ENCODE measurements around the gene PCSK2.

PCSK2 gene

GRCh38 chr20:17394411-17394810 is 167.6 kb downstream of the PCSK2 start:
- Histone ChIP-seq H3K4me3 (ENCODE audit: low read depth, low read length) (no peak overlapping the region), H3K27me3 (ENCODE audit: control insufficient read depth, insufficient read depth, low read length) (no peaks in the 10 kb centered on the region), H3K9me3 (ENCODE audit: control insufficient read depth, insufficient read depth, low read depth, low read length) (no peaks in the 10 kb centered on the region), H3K4me1 (ENCODE audit: control insufficient read depth, insufficient read depth, low read length) (no peaks in the 10 kb centered on the region), H3K27ac (ENCODE audit: low read depth, low read length) (no peak overlapping the region), H3K36me3 (ENCODE audit: control insufficient read depth, insufficient read depth, low read length) (no peaks in the 10 kb centered on the region), H3K9ac (ENCODE audit: low read length) (no peak overlapping the region)

- H3K27me3 ChIP-seq (ENCODE audit: control insufficient read depth, insufficient read depth, low read length) = no peaks in the 10 kb centered on the region
- no peak overlapping the region for H3K4me3 ChIP-seq (ENCODE audit: low read depth, low read length)
- no peak overlapping the region for H3K9ac ChIP-seq (ENCODE audit: low read length)
- no peaks in the 10 kb centered on the region for H3K9me3 ChIP-seq (ENCODE audit: control insufficient read depth, insufficient read depth, low read depth, low read length)
- H3K36me3 ChIP-seq (ENCODE audit: control insufficient read depth, insufficient read depth, low read length) = no peaks in the 10 kb centered on the region
- no peaks in the 10 kb centered on the region for H3K4me1 ChIP-seq (ENCODE audit: control insufficient read depth, insufficient read depth, low read length)
- no peak overlapping the region for H3K27ac ChIP-seq (ENCODE audit: low read depth, low read length)
These were observed 168.9 kb downstream of the PCSK2 start for GRCh38 chr20:17395729-17396128.

DNA sequence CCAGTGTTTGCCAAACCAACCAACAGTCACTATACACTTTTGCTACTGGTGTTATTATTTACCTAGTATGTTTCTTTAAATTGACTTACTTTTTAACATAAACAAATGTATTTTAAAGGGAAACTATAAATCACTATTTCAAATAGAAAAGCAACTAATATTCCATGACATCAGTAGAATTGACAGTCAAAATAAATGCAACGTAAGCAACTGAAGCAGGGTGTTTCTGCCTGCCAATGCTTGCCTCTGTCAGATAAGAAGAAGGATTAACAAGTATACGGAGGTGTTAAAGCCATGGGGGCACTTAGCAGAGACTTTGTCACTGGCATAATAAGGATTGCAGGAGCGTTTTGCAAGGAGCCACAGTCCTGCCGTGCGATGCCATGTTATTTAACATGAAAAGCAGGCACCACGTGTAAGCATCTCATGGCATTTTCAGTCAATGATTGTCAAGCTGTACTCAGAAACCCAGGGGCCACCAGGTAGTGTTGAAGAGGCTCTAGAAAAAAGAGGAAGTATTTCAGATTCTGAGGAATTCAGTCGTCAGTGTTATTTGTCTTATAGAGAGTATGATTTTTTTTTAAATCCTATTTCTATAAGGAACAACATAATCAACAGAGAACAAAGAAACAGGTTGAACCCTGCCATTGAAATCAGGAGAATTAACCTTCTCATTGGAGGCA is 172.6 kb downstream of the PCSK2 start:
- Histone ChIP-seq H3K4me3 (ENCODE audit: low read depth, low read length) (no peak overlapping the region), H3K36me3 (ENCODE audit: control insufficient read depth, insufficient read depth, low read length) (no peaks in the 10 kb centered on the region), H3K27ac (ENCODE audit: low read depth, low read length) (no peak overlapping the region), H3K27me3 (ENCODE audit: control insufficient read depth, insufficient read depth, low read length) (no peaks in the 10 kb centered on the region), H3K9ac (ENCODE audit: low read length) (no peak overlapping the region), H3K4me1 (ENCODE audit: control insufficient read depth, insufficient read depth, low read length) (no peaks in the 10 kb centered on the region), H3K9me3 (ENCODE audit: control insufficient read depth, insufficient read depth, low read depth, low read length) (no peaks in the 10 kb centered on the region)

DNA sequence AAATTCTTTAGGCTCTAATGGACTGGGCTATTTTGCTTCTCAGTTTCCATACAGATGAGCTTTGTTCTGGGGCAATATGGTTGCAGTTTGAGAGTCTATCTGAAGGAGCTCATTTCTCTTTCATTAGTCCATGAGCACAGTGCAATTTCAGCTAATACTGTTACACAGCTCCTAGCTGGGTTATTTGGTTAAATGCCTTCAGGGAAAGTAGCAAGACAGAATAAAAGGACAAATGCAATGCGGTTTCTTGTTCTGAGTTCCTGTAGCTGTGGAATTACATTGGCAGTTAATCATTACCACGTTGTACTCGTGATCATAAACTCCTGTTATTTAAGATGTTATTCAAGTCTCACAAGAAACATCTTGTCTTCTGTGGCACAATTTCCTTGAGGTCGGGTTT is 176.6 kb downstream of the PCSK2 start:
- H3K4me3 ChIP-seq (ENCODE audit: low read depth, low read length) = no peak overlapping the region
- H3K4me1 ChIP-seq (ENCODE audit: control insufficient read depth, insufficient read depth, low read length) = no peaks in the 10 kb centered on the region
- no peak overlapping the region for H3K27ac ChIP-seq (ENCODE audit: low read depth, low read length)
- H3K9ac ChIP-seq (ENCODE audit: low read length) = no peak overlapping the region
- H3K36me3 ChIP-seq (ENCODE audit: control insufficient read depth, insufficient read depth, low read length) = no peaks in the 10 kb centered on the region
- H3K9me3 ChIP-seq (ENCODE audit: control insufficient read depth, insufficient read depth, low read depth, low read length) = no peaks in the 10 kb centered on the region
- no peaks in the 10 kb centered on the region for H3K27me3 ChIP-seq (ENCODE audit: control insufficient read depth, insufficient read depth, low read length)

GRCh38 chr20:17406051-17406590 is 179.3 kb downstream of the PCSK2 start:
- no peak overlapping the region for H3K27ac ChIP-seq (ENCODE audit: low read depth, low read length)
- no peaks in the 10 kb centered on the region for H3K4me1 ChIP-seq (ENCODE audit: control insufficient read depth, insufficient read depth, low read length)
- no peak overlapping the region for H3K4me3 ChIP-seq (ENCODE audit: low read depth, low read length)
- H3K9me3 ChIP-seq (ENCODE audit: control insufficient read depth, insufficient read depth, low read depth, low read length) = no peaks in the 10 kb centered on the region
- no peaks in the 10 kb centered on the region for H3K36me3 ChIP-seq (ENCODE audit: control insufficient read depth, insufficient read depth, low read length)
- H3K27me3 ChIP-seq (ENCODE audit: control insufficient read depth, insufficient read depth, low read length) = no peaks in the 10 kb centered on the region
- no peak overlapping the region for H3K9ac ChIP-seq (ENCODE audit: low read length)

DNA sequence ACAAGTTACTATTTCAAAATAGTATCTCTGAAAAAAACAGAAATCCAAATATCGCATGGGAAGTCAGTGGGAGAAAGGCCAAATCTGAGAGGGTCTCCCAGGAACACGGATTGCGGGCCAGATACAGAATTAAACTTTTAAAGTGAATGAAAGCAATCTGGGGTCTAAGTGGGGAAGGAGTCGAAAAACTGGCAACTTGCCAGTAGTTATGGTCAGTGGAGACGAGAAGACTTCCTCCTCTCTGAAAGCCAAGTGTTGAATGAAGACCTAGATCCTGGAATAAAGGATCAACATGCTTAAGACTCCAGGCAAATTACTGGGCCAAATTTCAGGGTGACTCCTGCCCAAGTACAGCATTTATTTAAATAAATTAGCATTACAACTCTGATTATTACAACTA is 180.7 kb downstream of the PCSK2 start:
- Histone ChIP-seq H3K27me3 (ENCODE audit: control insufficient read depth, insufficient read depth, low read length) (no peaks in the 10 kb centered on the region), H3K9ac (ENCODE audit: low read length) (no peak overlapping the region), H3K36me3 (ENCODE audit: control insufficient read depth, insufficient read depth, low read length) (no peaks in the 10 kb centered on the region), H3K9me3 (ENCODE audit: control insufficient read depth, insufficient read depth, low read depth, low read length) (no peaks in the 10 kb centered on the region), H3K4me3 (ENCODE audit: low read depth, low read length) (no peak overlapping the region), H3K4me1 (ENCODE audit: control insufficient read depth, insufficient read depth, low read length) (no peaks in the 10 kb centered on the region), H3K27ac (ENCODE audit: low read depth, low read length) (no peak overlapping the region)

- H3K27me3 ChIP-seq (ENCODE audit: control insufficient read depth, insufficient read depth, low read length) = no peaks in the 10 kb centered on the region
- no peak overlapping the region for H3K9ac ChIP-seq (ENCODE audit: low read length)
- no peak overlapping the region for H3K4me3 ChIP-seq (ENCODE audit: low read depth, low read length)
- no peaks in the 10 kb centered on the region for H3K9me3 ChIP-seq (ENCODE audit: control insufficient read depth, insufficient read depth, low read depth, low read length)
- no peak overlapping the region for H3K27ac ChIP-seq (ENCODE audit: low read depth, low read length)
- no peaks in the 10 kb centered on the region for H3K36me3 ChIP-seq (ENCODE audit: control insufficient read depth, insufficient read depth, low read length)
- no peaks in the 10 kb centered on the region for H3K4me1 ChIP-seq (ENCODE audit: control insufficient read depth, insufficient read depth, low read length)
These were observed 190.4 kb downstream of the PCSK2 start for GRCh38 chr20:17417225-17417624.

GRCh38 chr20:17418737-17419136 is 191.9 kb downstream of the PCSK2 start:
- H3K4me1 ChIP-seq (ENCODE audit: control insufficient read depth, insufficient read depth, low read length) = no peaks in the 10 kb centered on the region
- no peaks in the 10 kb centered on the region for H3K27me3 ChIP-seq (ENCODE audit: control insufficient read depth, insufficient read depth, low read length)
- no peaks in the 10 kb centered on the region for H3K36me3 ChIP-seq (ENCODE audit: control insufficient read depth, insufficient read depth, low read length)
- H3K9me3 ChIP-seq (ENCODE audit: control insufficient read depth, insufficient read depth, low read depth, low read length) = no peaks in the 10 kb centered on the region
- H3K9ac ChIP-seq (ENCODE audit: low read length) = no peak overlapping the region
- no peak overlapping the region for H3K27ac ChIP-seq (ENCODE audit: low read depth, low read length)
- no peak overlapping the region for H3K4me3 ChIP-seq (ENCODE audit: low read depth, low read length)

GRCh38 chr20:17419479-17420041 is 192.7 kb downstream of the PCSK2 start:
- no peaks in the 10 kb centered on the region for H3K4me1 ChIP-seq (ENCODE audit: control insufficient read depth, insufficient read depth, low read length)
- H3K36me3 ChIP-seq (ENCODE audit: control insufficient read depth, insufficient read depth, low read length) = no peaks in the 10 kb centered on the region
- no peak overlapping the region for H3K4me3 ChIP-seq (ENCODE audit: low read depth, low read length)
- no peak overlapping the region for H3K9ac ChIP-seq (ENCODE audit: low read length)
- no peak overlapping the region for H3K27ac ChIP-seq (ENCODE audit: low read depth, low read length)
- no peaks in the 10 kb centered on the region for H3K9me3 ChIP-seq (ENCODE audit: control insufficient read depth, insufficient read depth, low read depth, low read length)
- no peaks in the 10 kb centered on the region for H3K27me3 ChIP-seq (ENCODE audit: control insufficient read depth, insufficient read depth, low read length)

DNA sequence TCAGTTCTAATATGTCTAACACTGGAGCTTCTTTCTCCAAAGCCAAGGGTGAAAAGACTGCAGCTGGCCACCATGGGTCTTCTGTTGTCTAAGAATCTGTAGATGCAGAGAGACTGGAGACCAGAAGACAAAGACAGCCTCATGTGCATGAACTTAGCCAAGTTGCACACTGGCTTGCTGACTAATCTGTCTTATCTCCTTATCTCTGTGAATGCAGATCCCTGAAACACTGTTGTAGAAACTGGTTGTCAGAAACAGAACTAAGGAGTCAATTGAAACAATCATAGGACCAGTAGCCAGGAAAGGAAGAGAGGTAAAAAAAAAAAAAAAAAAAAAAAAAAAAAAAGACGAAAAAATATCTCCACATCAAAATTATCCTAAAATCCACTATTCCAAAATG is 194.7 kb downstream of the PCSK2 start:
- Histone ChIP-seq H3K27me3 (ENCODE audit: control insufficient read depth, insufficient read depth, low read length) (no peaks in the 10 kb centered on the region), H3K4me3 (ENCODE audit: low read depth, low read length) (no peak overlapping the region), H3K9me3 (ENCODE audit: control insufficient read depth, insufficient read depth, low read depth, low read length) (no peaks in the 10 kb centered on the region), H3K36me3 (ENCODE audit: control insufficient read depth, insufficient read depth, low read length) (no peaks in the 10 kb centered on the region), H3K4me1 (ENCODE audit: control insufficient read depth, insufficient read depth, low read length) (no peaks in the 10 kb centered on the region), H3K9ac (ENCODE audit: low read length) (no peak overlapping the region), H3K27ac (ENCODE audit: low read depth, low read length) (no peak overlapping the region)

DNA sequence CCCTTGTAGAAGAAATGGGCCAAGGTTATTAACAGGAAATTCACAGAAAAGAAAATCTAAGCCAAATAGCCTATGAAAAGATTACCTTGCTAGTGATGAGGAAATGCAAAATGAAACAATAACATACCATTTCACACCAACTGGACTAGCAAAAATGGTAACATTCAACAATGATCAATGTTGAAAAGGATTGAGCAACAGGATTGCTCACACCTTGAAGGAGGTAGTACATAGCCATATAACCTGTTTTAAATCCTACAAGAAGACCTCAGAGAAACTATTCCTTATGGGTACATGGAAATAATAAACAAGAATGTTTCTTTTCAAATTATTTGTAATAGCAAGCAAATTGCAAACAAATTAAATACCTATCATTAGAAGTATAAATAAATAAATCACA is 196.9 kb downstream of the PCSK2 start:
- H3K4me3 ChIP-seq (ENCODE audit: low read depth, low read length) = no peak overlapping the region
- H3K36me3 ChIP-seq (ENCODE audit: control insufficient read depth, insufficient read depth, low read length) = no peaks in the 10 kb centered on the region
- H3K9ac ChIP-seq (ENCODE audit: low read length) = no peak overlapping the region
- H3K27me3 ChIP-seq (ENCODE audit: control insufficient read depth, insufficient read depth, low read length) = no peaks in the 10 kb centered on the region
- H3K27ac ChIP-seq (ENCODE audit: low read depth, low read length) = no peak overlapping the region
- no peaks in the 10 kb centered on the region; the same call in 1 of the 2 replicates for H3K9me3 ChIP-seq (ENCODE audit: control insufficient read depth, insufficient read depth, low read depth, low read length)
- no peaks in the 10 kb centered on the region for H3K4me1 ChIP-seq (ENCODE audit: control insufficient read depth, insufficient read depth, low read length)

Data from HUES6 (cell line).